Vagina (tissue), 2 donors: ENCODE results near the gene ITGAL. TPM values are rescaled to one million over a fixed set of nuclear protein-coding genes. Genes with fewer than 3 reads are reported as not detected.
"Not testable (repeated sequence)": the region's sequence is repeated elsewhere in the genome, so short reads cannot be mapped to it uniquely, and the experiment has no call there.

ENCODE experiments used
- DNase-seq, 2 donors: peaks; one replicate each; pipeline ENCODE4 v3.0.0-alpha.2; 2017; ENCODE audit errors: extremely low spot score in 2 of 2
- H3K27ac ChIP-seq: fragments of 200-600 bp; sonication (generic); one replicate; pipeline ENCODE4 v1.5.1; 2019
- H3K27me3 ChIP-seq: fragments of 200-600 bp; sonication (generic); one replicate; pipeline ENCODE4 v1.5.1; 2019
- H3K36me3 ChIP-seq, 2 donors: fragments of 200-600 bp; sonication (generic); one replicate each; pipeline ENCODE4 v1.5.1; 2017 to 2019
- H3K4me1 ChIP-seq: fragments of 200-600 bp; sonication (generic); one replicate; pipeline ENCODE4 v1.5.1; 2019
- H3K4me3 ChIP-seq, 2 donors: fragments of 200-600 bp; sonication (generic); 1 replicate in 1 of 2; 2 replicates in 1 of 2; pipeline ENCODE4 v1.5.1; 2016 to 2019
- H3K9me3 ChIP-seq: fragments of 200-600 bp; sonication (generic); one replicate; pipeline ENCODE4 v1.5.1; 2019
- POLR2A ChIP-seq, 2 donors: fragments of 450-650 bp; IDR thresholded peaks; one replicate each; pipeline ENCODE4 v1.6.1; 2017; ENCODE audit warnings: antibody characterized with exemption in 2 of 2, mild to moderate bottlenecking in 2 of 2, moderate library complexity in 2 of 2
- POLR2AphosphoS5 ChIP-seq, 2 donors: sonication (generic); formaldehyde crosslinking; IDR thresholded peaks; one replicate each; pipeline ENCODE4 v1.9.0; 2017; ENCODE audit warnings: antibody characterized with exemption in 2 of 2, mild to moderate bottlenecking in 2 of 2, low read depth in 1 of 2; ENCODE audit not compliant: insufficient read depth in 1 of 2
- intact Hi-C: fragments of 100-400 bp; cut with DNase I; formaldehyde crosslinking; loops from one replicate; pipeline ENCODE4 v1.15.1; 2023
- total RNA-seq: library from RNA; depleted of rRNA; stranded (reverse); fragments of >200 nt; gene quantifications from one replicate; pipeline ENCODE4 v1.2.3, GENCODE V29; 2016
- TF ChIP-seq, protein P1 (sequence below), 3 experiments: fragments of 450-650 bp in 2 of 3; fragments of 200-600 bp in 1 of 3; sonication (generic) in 1 of 3; IDR thresholded peaks; one replicate each; pipeline ENCODE4 v1.5.1; 2017 to 2019; ENCODE audit warnings: antibody characterized with exemption in 3 of 3, mild to moderate bottlenecking in 2 of 3, moderate library complexity in 2 of 3

The ITGAL gene
- total RNA-seq, 1 donor from 2014 or later: 5.4 TPM

GRCh38 chr16:30539000-30539964, 66.7 kb downstream of the ITGAL start:
- Histone ChIP-seq H3K4me3 (no peak overlapping the region), H3K36me3 (no peaks in the 10 kb centered on the region), H3K4me1 (peaks cover 15% of the 10 kb centered on the region), H3K9me3 (no peaks in the 10 kb centered on the region), H3K27ac (no peak overlapping the region), H3K27me3 (no peaks in the 10 kb centered on the region)
- no peak for TF ChIP-seq POLR2A (IDR thresholded peaks at IDR 0.05)
- no peak for TF ChIP-seq POLR2AphosphoS5 (IDR thresholded peaks at IDR 0.05; ENCODE audit: insufficient read depth in 1 of 2, low read depth in 1 of 2)
- TF ChIP-seq, protein P1, sequence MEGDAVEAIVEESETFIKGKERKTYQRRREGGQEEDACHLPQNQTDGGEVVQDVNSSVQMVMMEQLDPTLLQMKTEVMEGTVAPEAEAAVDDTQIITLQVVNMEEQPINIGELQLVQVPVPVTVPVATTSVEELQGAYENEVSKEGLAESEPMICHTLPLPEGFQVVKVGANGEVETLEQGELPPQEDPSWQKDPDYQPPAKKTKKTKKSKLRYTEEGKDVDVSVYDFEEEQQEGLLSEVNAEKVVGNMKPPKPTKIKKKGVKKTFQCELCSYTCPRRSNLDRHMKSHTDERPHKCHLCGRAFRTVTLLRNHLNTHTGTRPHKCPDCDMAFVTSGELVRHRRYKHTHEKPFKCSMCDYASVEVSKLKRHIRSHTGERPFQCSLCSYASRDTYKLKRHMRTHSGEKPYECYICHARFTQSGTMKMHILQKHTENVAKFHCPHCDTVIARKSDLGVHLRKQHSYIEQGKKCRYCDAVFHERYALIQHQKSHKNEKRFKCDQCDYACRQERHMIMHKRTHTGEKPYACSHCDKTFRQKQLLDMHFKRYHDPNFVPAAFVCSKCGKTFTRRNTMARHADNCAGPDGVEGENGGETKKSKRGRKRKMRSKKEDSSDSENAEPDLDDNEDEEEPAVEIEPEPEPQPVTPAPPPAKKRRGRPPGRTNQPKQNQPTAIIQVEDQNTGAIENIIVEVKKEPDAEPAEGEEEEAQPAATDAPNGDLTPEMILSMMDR (IDR thresholded peaks at IDR 0.05): no peak
- no peak for DNase-seq
- intact Hi-C loops: loop anchor here (5.0 to 10.0 kb wide), 3 partner anchors 46 to 462 kb away; partner anchors contain the start of genes PPP4C, SEPHS2 and ZNF785

- H3K27ac ChIP-seq, H3K27me3 ChIP-seq, H3K4me3 ChIP-seq, H3K36me3 ChIP-seq, DNase-seq, H3K9me3 ChIP-seq: not testable (repeated sequence)
- intact Hi-C loops: loop anchor here (5.0 to 10.0 kb wide), 3 partner anchors 45 to 463 kb away; partner anchors contain the start of genes PPP4C, SEPHS2 and ZNF785
- H3K4me1 ChIP-seq: peaks cover 14% of the 10 kb centered on the region
Measured at GRCh38 chr16:30539986-30540526, 67.5 kb downstream of the ITGAL start.

GRCh38 chr16:30540916-30541464, 68.4 kb downstream of the ITGAL start:
- H3K4me3 ChIP-seq, intact Hi-C loops, H3K27me3 ChIP-seq, H3K9me3 ChIP-seq, H3K27ac ChIP-seq, H3K4me1 ChIP-seq, DNase-seq, H3K36me3 ChIP-seq: not testable (repeated sequence)

GRCh38 chr16:30541502-30542329, 69.2 kb downstream of the ITGAL start:
- TF ChIP-seq POLR2A (IDR thresholded peaks at IDR 0.05): no peak
- no peak for TF ChIP-seq POLR2AphosphoS5 (IDR thresholded peaks at IDR 0.05; ENCODE audit: insufficient read depth in 1 of 2, low read depth in 1 of 2)
- TF ChIP-seq, protein P1 (IDR thresholded peaks at IDR 0.05): no peak
- intact Hi-C loops: no loop called here
- Histone ChIP-seq H3K9me3 (no peaks in the 10 kb centered on the region), H3K4me3 (no peak overlapping the region), H3K27me3 (no peaks in the 10 kb centered on the region), H3K4me1 (no peaks in the 10 kb centered on the region), H3K27ac (no peak overlapping the region), H3K36me3 (no peaks in the 10 kb centered on the region)
- no peak for DNase-seq

DNA sequence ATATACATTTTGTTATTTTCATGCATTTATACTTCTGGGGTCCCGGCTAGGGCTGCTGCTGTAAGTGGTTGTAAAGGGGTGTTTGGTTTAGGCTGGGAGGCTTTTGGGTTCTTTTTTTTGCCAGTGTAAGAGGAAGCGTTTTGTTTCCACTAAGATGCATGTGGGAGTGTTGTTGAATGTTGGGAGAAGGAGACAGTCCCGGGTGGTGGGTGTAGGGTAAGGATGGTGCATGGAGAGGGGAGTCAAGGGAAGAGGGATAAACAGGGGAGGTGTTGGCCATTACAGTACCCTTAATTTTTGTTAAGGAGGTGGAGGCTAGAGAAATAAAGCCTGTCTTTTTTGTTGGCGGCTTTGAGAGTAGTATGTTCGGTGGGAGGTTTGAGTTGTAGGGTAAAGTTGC, 70.5 kb downstream of the ITGAL start:
- intact Hi-C loops: no loop called here
- Histone ChIP-seq H3K36me3 (no peaks in the 10 kb centered on the region), H3K27me3 (no peaks in the 10 kb centered on the region), H3K9me3 (no peaks in the 10 kb centered on the region), H3K27ac (no peak overlapping the region), H3K4me1 (no peaks in the 10 kb centered on the region), H3K4me3 (no peak overlapping the region)
- TF ChIP-seq POLR2A (IDR thresholded peaks at IDR 0.05) (no peak), POLR2AphosphoS5 (IDR thresholded peaks at IDR 0.05; ENCODE audit: insufficient read depth in 1 of 2, low read depth in 1 of 2) (no peak)
- TF ChIP-seq, protein P1 (IDR thresholded peaks at IDR 0.05): no peak
- DNase-seq: no peak
